SU-DHL-6 (cell line): ENCODE measurements around the gene HMCN2.

Source experiments
- EZH2phosphoT487 ChIP-seq: fragments of 200-600 bp; sonication (generic), shearing (Covaris generic); conservative IDR thresholded peaks from 2 replicates; pipeline ENCODE4 v1.6.1; 2018; ENCODE audit warnings: mild to moderate bottlenecking, antibody characterized with exemption, low read length, moderate library complexity, mixed read lengths
- TF ChIP-seq, protein P1 (sequence below): fragments of 200-600 bp; sonication (generic); IDR thresholded peaks from one replicate; pipeline ENCODE4 v1.5.1; 2017; ENCODE audit warnings: antibody characterized with exemption, mild to moderate bottlenecking, low read length, moderate library complexity; ENCODE audit not compliant: insufficient read depth, poor library complexity, severe bottlenecking

DNA sequence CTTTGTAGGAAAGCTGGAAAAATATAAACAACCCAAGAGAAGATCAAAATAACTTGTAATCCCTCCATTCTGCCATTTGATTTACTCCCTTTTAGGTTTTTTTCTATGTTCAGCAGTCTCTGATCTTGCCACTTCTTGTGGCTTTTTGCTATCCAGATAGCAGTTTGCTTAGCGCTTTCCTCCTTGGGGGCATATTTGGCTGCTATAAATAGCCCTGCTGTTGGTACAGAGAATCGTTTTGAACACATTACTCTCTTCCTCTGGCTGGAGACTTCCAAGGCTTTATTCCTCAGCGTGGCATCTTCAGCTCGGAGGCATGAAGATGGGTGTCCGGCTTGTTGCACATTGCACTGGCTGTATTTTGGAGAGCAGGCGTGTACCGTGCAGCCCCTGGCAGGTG lies 38.6 kb downstream of the HMCN2 start:
- TF ChIP-seq, protein P1, sequence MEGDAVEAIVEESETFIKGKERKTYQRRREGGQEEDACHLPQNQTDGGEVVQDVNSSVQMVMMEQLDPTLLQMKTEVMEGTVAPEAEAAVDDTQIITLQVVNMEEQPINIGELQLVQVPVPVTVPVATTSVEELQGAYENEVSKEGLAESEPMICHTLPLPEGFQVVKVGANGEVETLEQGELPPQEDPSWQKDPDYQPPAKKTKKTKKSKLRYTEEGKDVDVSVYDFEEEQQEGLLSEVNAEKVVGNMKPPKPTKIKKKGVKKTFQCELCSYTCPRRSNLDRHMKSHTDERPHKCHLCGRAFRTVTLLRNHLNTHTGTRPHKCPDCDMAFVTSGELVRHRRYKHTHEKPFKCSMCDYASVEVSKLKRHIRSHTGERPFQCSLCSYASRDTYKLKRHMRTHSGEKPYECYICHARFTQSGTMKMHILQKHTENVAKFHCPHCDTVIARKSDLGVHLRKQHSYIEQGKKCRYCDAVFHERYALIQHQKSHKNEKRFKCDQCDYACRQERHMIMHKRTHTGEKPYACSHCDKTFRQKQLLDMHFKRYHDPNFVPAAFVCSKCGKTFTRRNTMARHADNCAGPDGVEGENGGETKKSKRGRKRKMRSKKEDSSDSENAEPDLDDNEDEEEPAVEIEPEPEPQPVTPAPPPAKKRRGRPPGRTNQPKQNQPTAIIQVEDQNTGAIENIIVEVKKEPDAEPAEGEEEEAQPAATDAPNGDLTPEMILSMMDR = no peak
- no peak for TF ChIP-seq EZH2phosphoT487
